Measurements from ENCODE around the gene OR1D5. TPM values are rescaled to one million over a fixed set of nuclear protein-coding genes. Genes with fewer than 3 reads are reported as not detected.

Gene OR1D5
- total RNA-seq, 1 experiment from 2014 or later: not detected

- no CpG with 5 or more reads among the region's 17 CpGs for WGBS (ENCODE audit: extremely low coverage, insufficient read length, low lambda C conversion rate)
- peaks cover 23 to 29% of the 10 kb centered on the region in 2 experiments for H3K9me3 Mint-ChIP-seq
- H3K23ac ChIP-seq (ENCODE audit: insufficient read length, low read depth, low read length): no peak overlapping the region
Observed at GRCh38 chr17:3025421-3026124, 37.8 kb downstream of the OR1D5 start.

More at GRCh38 chr17:3025421-3026124, 37.8 kb downstream of the OR1D5 start:
- Histone ChIP-seq H4K8ac (replicated peaks; ENCODE audit: insufficient read length, low read depth, low read length) (no peak overlapping the region), H4K91ac (ENCODE audit: insufficient read length, low read depth, low read length) (no peak overlapping the region), H2BK5ac (ENCODE audit: insufficient read length, low read length) (no peak overlapping the region), H3K4ac (ENCODE audit: low read depth, low read length) (no peak overlapping the region), H3K9me3 (ENCODE audit: control insufficient read depth, low read depth, low read length) (no peaks in the 10 kb centered on the region), H2BK20ac (ENCODE audit: low read depth, low read length, poor library complexity, severe bottlenecking) (no peak overlapping the region), H3K9ac (ENCODE audit: extremely low read depth, insufficient read length, low read length) (no peak overlapping the region), H3K56ac (ENCODE audit: insufficient read length, low read depth, low read length) (no peak overlapping the region), H2AFZ (ENCODE audit: low read length) (no peak overlapping the region), H4K5ac (ENCODE audit: insufficient read length, low read depth, low read length) (no peak overlapping the region), H3K79me1 (ENCODE audit: insufficient read depth, low read depth, low read length, poor library complexity, severe bottlenecking) (no peaks in the 10 kb centered on the region), H3K4me1 (ENCODE audit: insufficient read depth, low read length) (no peaks in the 10 kb centered on the region), H3K27me3 (ENCODE audit: insufficient read depth, low read length) (no peaks in the 10 kb centered on the region), H2BK15ac (ENCODE audit: low read depth, low read length) (no peak overlapping the region), H2BK12ac (ENCODE audit: insufficient read length, low read depth, low read length) (no peak overlapping the region), H4K20me1 (ENCODE audit: control insufficient read depth, insufficient read depth, insufficient read length) (no peaks in the 10 kb centered on the region), H3K18ac (ENCODE audit: insufficient read length, low read depth, low read length) (no peak overlapping the region), H3K27ac (ENCODE audit: insufficient read length, low read depth, low read length) (no peak overlapping the region), H3K23me2 (ENCODE audit: insufficient read length, low read depth, low read length, poor library complexity, severe bottlenecking) (no peaks in the 10 kb centered on the region), H3K4me2 (ENCODE audit: insufficient read depth, insufficient read length, low read length) (no peak overlapping the region), H2BK120ac (ENCODE audit: low read depth, low read length, poor library complexity, severe bottlenecking) (no peak overlapping the region), H3K14ac (ENCODE audit: insufficient read depth, low read length) (no peak overlapping the region), H3K79me2 (ENCODE audit: insufficient read depth, low read length) (no peaks in the 10 kb centered on the region), H2AK5ac (ENCODE audit: insufficient read length, low read length) (no peak overlapping the region), H3T11ph (ENCODE audit: low read length) (no peak overlapping the region)
- TF ChIP-seq CTCF (conservative IDR thresholded peaks at IDR 0.05): 0 out of 3 replicates have a peak, but pooled peaks have one; percentile 22
- Mint-ChIP-seq H3K36me3 (ENCODE audit: insufficient read depth in 1 of 3, low read depth in 3 of 3) (peaks cover 39 to 62% (median 54%) of the 10 kb centered on the region in 3 experiments), H3K27me3 (ENCODE audit: low read depth) (no peaks in the 10 kb centered on the region), H3K27ac (no peak overlapping the region), H3K4me3 (no peak overlapping the region), H3K4me1 (no peaks in the 10 kb centered on the region)
- peak; percentile 26 for DNase-seq

Measured in H9 (cell line).